A549 (cell line): ENCODE data around the gene ARL11.

Source experiments
- CTCF ChIP-seq: fragments of >200 bp; sonication (Bioruptor Twin); formaldehyde crosslinking; IDR thresholded peaks from 3 replicates; pipeline ENCODE4 v1.5.1; 2016
- EP300 ChIP-seq, 2 experiments: fragments of >200 bp; sonication (Bioruptor Twin); formaldehyde crosslinking; IDR thresholded peaks; 2 replicates in 1 of 2; 3 replicates in 1 of 2; pipeline ENCODE4 v1.6.1; 2016 to 2017
- FOSL2 ChIP-seq, 2 experiments: fragments of 450-650 bp in 1 of 2; fragments of >200 bp in 1 of 2; sonication (Bioruptor Twin) in 1 of 2; formaldehyde crosslinking; IDR thresholded peaks; 2 replicates each; pipeline versions ENCODE4 v1.5.0 to v1.6.1; 2016 to 2020; ENCODE audit warnings: mild to moderate bottlenecking in 1 of 2, moderate library complexity in 1 of 2
- GATA3 ChIP-seq: IDR thresholded peaks from 2 replicates; pipeline ENCODE4 v1.6.1; 2012; ENCODE audit warnings: borderline replicate concordance
- PHF8 ChIP-seq: fragments of 200-600 bp; sonication (generic); IDR thresholded peaks from 2 replicates; pipeline ENCODE4 v1.6.1; 2016; ENCODE audit warnings: low read depth, mild to moderate bottlenecking, antibody characterized with exemption, moderate library complexity, borderline replicate concordance
- POLR2AphosphoS2 ChIP-seq: conservative IDR thresholded peaks from 2 replicates; pipeline ENCODE4 v1.6.1; 2012; ENCODE audit warnings: low read length, improper control_type of control experiment, inconsistent platforms
- RAD21 ChIP-seq, 2 experiments: fragments of >200 bp in 1 of 2; sonication (Bioruptor Twin) in 1 of 2; formaldehyde crosslinking in 1 of 2; IDR thresholded peaks in 1 of 2; conservative IDR thresholded peaks in 1 of 2; 2 replicates in 1 of 2; 3 replicates in 1 of 2; pipeline ENCODE4 v1.6.1; 2012 to 2018; ENCODE audit warnings: inconsistent platforms in 1 of 2
- TF ChIP-seq, protein P1 (sequence below): fragments of 450-650 bp; IDR thresholded peaks from 2 replicates; pipeline ENCODE4 v1.6.1; 2014; ENCODE audit warnings: antibody characterized with exemption

- TF ChIP-seq CTCF (no peak), POLR2AphosphoS2 (no peak), PHF8 (no peak), EP300 (IDR thresholded peaks at IDR 0.05) (no peak), FOSL2 (IDR thresholded peaks at IDR 0.05) (no peak), FOSL2 (CRISPR knock-in tag; IDR thresholded peaks at IDR 0.05) (no peak), RAD21 (conservative IDR thresholded peaks at IDR 0.05 in 1 of 2, IDR thresholded peaks at IDR 0.05 in 1 of 2) (no peak), GATA3 (no peak)
- TF ChIP-seq, protein P1, sequence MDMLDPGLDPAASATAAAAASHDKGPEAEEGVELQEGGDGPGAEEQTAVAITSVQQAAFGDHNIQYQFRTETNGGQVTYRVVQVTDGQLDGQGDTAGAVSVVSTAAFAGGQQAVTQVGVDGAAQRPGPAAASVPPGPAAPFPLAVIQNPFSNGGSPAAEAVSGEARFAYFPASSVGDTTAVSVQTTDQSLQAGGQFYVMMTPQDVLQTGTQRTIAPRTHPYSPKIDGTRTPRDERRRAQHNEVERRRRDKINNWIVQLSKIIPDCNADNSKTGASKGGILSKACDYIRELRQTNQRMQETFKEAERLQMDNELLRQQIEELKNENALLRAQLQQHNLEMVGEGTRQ = no peak
Observed at GRCh38 chr13:49678191-49678914, 50.0 kb downstream of the ARL11 start.
